Trophoblast cell (in vitro differentiated cells and primary cell): Measurements from ENCODE around the gene SBNO2.

Experiments used
- DNase-seq, 2 donors: peaks; one replicate each; pipeline ENCODE4 v3.0.0-alpha.2; 2016
- H2AFZ ChIP-seq: 2 replicates; pipeline ENCODE4 v1.6.1; 2013; ENCODE audit warnings: low read length, moderate library complexity, mild to moderate bottlenecking; ENCODE audit not compliant: insufficient read depth, poor library complexity
- H2AK5ac ChIP-seq: 2 replicates; pipeline ENCODE4 v1.6.1; 2013; ENCODE audit warnings: mild to moderate bottlenecking, low read length
- H2BK120ac ChIP-seq: 2 replicates; pipeline ENCODE4 v1.6.1; 2013; ENCODE audit warnings: low read length, mild to moderate bottlenecking, moderate library complexity; ENCODE audit not compliant: insufficient read depth, poor library complexity
- H2BK12ac ChIP-seq: 2 replicates; pipeline ENCODE4 v1.6.1; 2013; ENCODE audit warnings: mild to moderate bottlenecking, low read length, moderate library complexity
- H2BK5ac ChIP-seq: 2 replicates; pipeline ENCODE4 v1.6.1; 2013; ENCODE audit warnings: low read length, low read depth, moderate library complexity, mild to moderate bottlenecking; ENCODE audit not compliant: poor library complexity
- H3K14ac ChIP-seq: 2 replicates; pipeline ENCODE4 v1.6.1; 2013; ENCODE audit warnings: mild to moderate bottlenecking, low read length
- H3K18ac ChIP-seq: 2 replicates; pipeline ENCODE4 v1.6.1; 2013; ENCODE audit warnings: mild to moderate bottlenecking, low read length
- H3K23ac ChIP-seq: 2 replicates; pipeline ENCODE4 v1.6.1; 2013; ENCODE audit warnings: low read length
- H3K27ac ChIP-seq: 2 replicates; pipeline ENCODE4 v1.5.1; 2013; ENCODE audit warnings: low read depth, mild to moderate bottlenecking, inconsistent platforms, low read length, moderate library complexity
- H3K27me3 ChIP-seq: 2 replicates; pipeline ENCODE4 v1.6.1; 2013; ENCODE audit warnings: inconsistent platforms, mild to moderate bottlenecking, low read length, moderate library complexity; ENCODE audit not compliant: insufficient read depth
- H3K36me3 ChIP-seq, 2 experiments: 1 replicate in 1 of 2; 2 replicates in 1 of 2; pipeline ENCODE4 v1.6.1; 2013; ENCODE audit warnings: low read length in 2 of 2, mild to moderate bottlenecking in 2 of 2, moderate library complexity in 1 of 2; ENCODE audit not compliant: insufficient read depth in 2 of 2, control insufficient read depth in 1 of 2
- H3K4ac ChIP-seq: 2 replicates; pipeline ENCODE4 v1.6.1; 2013; ENCODE audit warnings: low read depth, mild to moderate bottlenecking, low read length, moderate library complexity
- H3K4me1 ChIP-seq, 2 experiments: 1 replicate in 1 of 2; 2 replicates in 1 of 2; pipeline ENCODE4 v1.6.1; 2013; ENCODE audit warnings: low read length in 2 of 2, mild to moderate bottlenecking in 2 of 2, moderate library complexity in 1 of 2; ENCODE audit not compliant: insufficient read depth in 2 of 2, control insufficient read depth in 1 of 2
- H3K4me2 ChIP-seq: 2 replicates; pipeline ENCODE4 v1.6.1; 2013; ENCODE audit warnings: inconsistent platforms, mild to moderate bottlenecking, low read length, moderate library complexity
- H3K4me3 ChIP-seq: 2 replicates; pipeline ENCODE4 v1.5.1; 2013; ENCODE audit warnings: mild to moderate bottlenecking, low read depth, low read length, inconsistent platforms
- H3K79me1 ChIP-seq: one replicate; pipeline ENCODE4 v1.6.1; 2013; ENCODE audit warnings: low read length
- H3K79me2 ChIP-seq: 2 replicates; pipeline ENCODE4 v1.6.1; 2013; ENCODE audit warnings: low read length, mild to moderate bottlenecking; ENCODE audit not compliant: control insufficient read depth, insufficient read depth, poor library complexity
- H3K9ac ChIP-seq: 2 replicates; pipeline ENCODE4 v1.6.1; 2013; ENCODE audit warnings: mild to moderate bottlenecking, low read length
- H3K9me3 ChIP-seq: 2 replicates; pipeline ENCODE4 v1.6.1; 2013; ENCODE audit warnings: low read depth, mild to moderate bottlenecking, control low read depth, inconsistent platforms, low read length; ENCODE audit not compliant: insufficient read depth
- H4K12ac ChIP-seq: 2 replicates; pipeline ENCODE4 v1.6.1; 2013; ENCODE audit warnings: low read depth, mild to moderate bottlenecking, low read length, moderate library complexity
- H4K8ac ChIP-seq: 2 replicates; pipeline ENCODE4 v1.6.1; 2013; ENCODE audit warnings: low read depth, mild to moderate bottlenecking, low read length, moderate library complexity
- H4K91ac ChIP-seq: one replicate; pipeline ENCODE4 v1.6.1; 2013; ENCODE audit warnings: low read depth, mild to moderate bottlenecking, low read length, moderate library complexity
- WGBS: extraction: QIAGEN DNeasy Blood & Tissue Kit; methylation state at CpG from one replicate; pipeline ENCODE4 v1.1.7; 2013; ENCODE audit warnings: missing lambda C conversion rate; ENCODE audit not compliant: insufficient read length, insufficient coverage; ENCODE audit errors: extremely low coverage; 5-methylcytosine and 5-hydroxymethylcytosine counted together

The SBNO2 gene

GRCh38 chr19:1112268-1113029 lies 61.6 kb downstream of the SBNO2 start:
- H3K14ac ChIP-seq, result no peak overlapping the region
- no peaks in the 10 kb centered on the region for H3K27me3 ChIP-seq
- H2AFZ ChIP-seq, result no peak overlapping the region
- H3K79me2 ChIP-seq, result no peaks in the 10 kb centered on the region
- H3K36me3 ChIP-seq, result peaks cover 62 to 67% of the 10 kb centered on the region in 2 experiments
- peak overlapping the region; percentile 53 for H3K18ac ChIP-seq
- WGBS, result no CpG with 5 or more reads among the region's 71 CpGs
- H4K91ac ChIP-seq, result peak overlapping the region; percentile 33
- H2BK120ac ChIP-seq, result no peak overlapping the region
- no peak overlapping the region for H4K8ac ChIP-seq
- H3K79me1 ChIP-seq, result peaks cover 3% of the 10 kb centered on the region
- peak overlapping the region; percentile 16 for H2BK12ac ChIP-seq
- peaks cover 6 to 9% of the 10 kb centered on the region in 2 experiments for H3K4me1 ChIP-seq
- peak overlapping the region; percentile 36 for H2AK5ac ChIP-seq
- H3K9me3 ChIP-seq, result no peaks in the 10 kb centered on the region
- H3K4ac ChIP-seq, result no peak overlapping the region
- no peak overlapping the region for H3K9ac ChIP-seq
- H2BK5ac ChIP-seq, result no peak overlapping the region
- H3K4me3 ChIP-seq, result no peak overlapping the region
- no peak overlapping the region for H3K4me2 ChIP-seq
- peak overlapping the region; percentile 48 for H4K12ac ChIP-seq
- peak; percentile 87 to 88 for DNase-seq
- H3K27ac ChIP-seq, result no peak overlapping the region
- no peak overlapping the region for H3K23ac ChIP-seq

- Histone ChIP-seq H3K4me1 (peaks cover 6 to 10% of the 10 kb centered on the region in 2 experiments), H3K18ac (no peak overlapping the region), H3K79me1 (peaks cover 3% of the 10 kb centered on the region), H3K23ac (no peak overlapping the region), H3K4ac (peak overlapping the region; percentile 31), H4K8ac (no peak overlapping the region), H2AFZ (no peak overlapping the region), H3K9ac (no peak overlapping the region), H3K36me3 (peaks cover 62 to 67% of the 10 kb centered on the region in 2 experiments), H4K12ac (peak overlapping the region; percentile 48), H3K4me3 (no peak overlapping the region), H3K4me2 (no peak overlapping the region), H3K27ac (peak overlapping the region; percentile 21), H4K91ac (peak overlapping the region; percentile 48), H2BK12ac (no peak overlapping the region), H2AK5ac (no peak overlapping the region), H3K27me3 (no peaks in the 10 kb centered on the region), H2BK5ac (no peak overlapping the region), H3K14ac (no peak overlapping the region), H3K9me3 (no peaks in the 10 kb centered on the region), H3K79me2 (no peaks in the 10 kb centered on the region), H2BK120ac (no peak overlapping the region)
- DNase-seq, result no peak
- no CpG with 5 or more reads among the region's 18 CpGs for WGBS
Measured at GRCh38 chr19:1111641-1112267, 62.3 kb downstream of the SBNO2 start.

GRCh38 chr19:1110809-1111640 lies 63.0 kb downstream of the SBNO2 start:
- peaks cover 65 to 70% of the 10 kb centered on the region in 2 experiments for H3K36me3 ChIP-seq
- no peaks in the 10 kb centered on the region for H3K79me2 ChIP-seq
- H3K79me1 ChIP-seq, result peaks cover 3% of the 10 kb centered on the region
- peaks cover 6 to 11% of the 10 kb centered on the region in 2 experiments for H3K4me1 ChIP-seq
- DNase-seq, result peak in 1 of 2 donors; percentile 50
- no peak overlapping the region for H2BK5ac ChIP-seq
- H3K27me3 ChIP-seq, result no peaks in the 10 kb centered on the region
- no peak overlapping the region for H3K14ac ChIP-seq
- no peak overlapping the region for H3K9ac ChIP-seq
- H4K8ac ChIP-seq, result no peak overlapping the region
- H4K12ac ChIP-seq, result no peak overlapping the region
- no peak overlapping the region for H3K4me3 ChIP-seq
- H2AFZ ChIP-seq, result no peak overlapping the region
- no peak overlapping the region for H3K4ac ChIP-seq
- no peak overlapping the region for H2AK5ac ChIP-seq
- H3K27ac ChIP-seq, result peak overlapping the region; percentile 22
- WGBS, result no CpG with 5 or more reads among the region's 18 CpGs
- H2BK12ac ChIP-seq, result no peak overlapping the region
- peak overlapping the region; percentile 1 for H2BK120ac ChIP-seq
- H3K23ac ChIP-seq, result no peak overlapping the region
- H4K91ac ChIP-seq, result peak overlapping the region; percentile 8
- H3K4me2 ChIP-seq, result no peak overlapping the region
- no peak overlapping the region for H3K18ac ChIP-seq
- H3K9me3 ChIP-seq, result no peaks in the 10 kb centered on the region
